Mucosa of rectum (tissue), 2 donors: ENCODE results near the gene CAMK1.
"Not testable (repeated sequence)": the region's sequence is repeated elsewhere in the genome, so short reads cannot be mapped to it uniquely, and the experiment has no call there.

Source experiments
- H3K27ac ChIP-seq, 2 donors: one replicate each; pipeline ENCODE4 v1.7.0; 2013; ENCODE audit warnings: inconsistent platforms in 2 of 2, low read depth in 2 of 2, low read length in 2 of 2
- H3K27me3 ChIP-seq, 2 donors: one replicate each; pipeline ENCODE4 v1.7.0; 2013; ENCODE audit warnings: low read length in 2 of 2; ENCODE audit not compliant: control insufficient read depth in 2 of 2, insufficient read depth in 2 of 2
- H3K36me3 ChIP-seq, 2 donors: one replicate each; pipeline ENCODE4 v1.7.0; 2013; ENCODE audit warnings: low read length in 2 of 2; ENCODE audit not compliant: control insufficient read depth in 2 of 2, insufficient read depth in 2 of 2
- H3K4me1 ChIP-seq, 2 donors: one replicate each; pipeline ENCODE4 v1.7.0; 2013; ENCODE audit warnings: low read length in 2 of 2, mild to moderate bottlenecking in 1 of 2; ENCODE audit not compliant: control insufficient read depth in 2 of 2, insufficient read depth in 2 of 2
- H3K4me3 ChIP-seq, 2 donors: one replicate each; pipeline ENCODE4 v1.7.0; 2013; ENCODE audit warnings: low read length in 2 of 2
- H3K9ac ChIP-seq, 2 donors: one replicate each; pipeline ENCODE4 v1.7.0; 2013; ENCODE audit warnings: low read length in 2 of 2, low read depth in 1 of 2, mild to moderate bottlenecking in 1 of 2
- H3K9me3 ChIP-seq, 2 donors: one replicate each; pipeline ENCODE4 v1.7.0; 2013; ENCODE audit warnings: low read length in 2 of 2; ENCODE audit not compliant: control insufficient read depth in 2 of 2
- donor health status: healthy.
- donor health status: Normal muscosa, but diverticular disease.

CAMK1 gene

GRCh38 chr3:9778143-9779074 lies 8.7 kb upstream of the CAMK1 start:
- no peak overlapping the region for H3K9ac ChIP-seq
- H3K9me3 ChIP-seq, result no peaks in the 10 kb centered on the region
- H3K36me3 ChIP-seq, result peaks cover 20 to 30% of the 10 kb centered on the region in 2 donors
- H3K4me3 ChIP-seq, result peak overlapping the region in 1 of 2 donors; percentile 26
- no peaks in the 10 kb centered on the region for H3K27me3 ChIP-seq
- H3K4me1 ChIP-seq, result peaks cover 13 to 16% of the 10 kb centered on the region in 2 donors
- H3K27ac ChIP-seq, result peak overlapping the region in 1 of 2 donors; percentile 49

DNA sequence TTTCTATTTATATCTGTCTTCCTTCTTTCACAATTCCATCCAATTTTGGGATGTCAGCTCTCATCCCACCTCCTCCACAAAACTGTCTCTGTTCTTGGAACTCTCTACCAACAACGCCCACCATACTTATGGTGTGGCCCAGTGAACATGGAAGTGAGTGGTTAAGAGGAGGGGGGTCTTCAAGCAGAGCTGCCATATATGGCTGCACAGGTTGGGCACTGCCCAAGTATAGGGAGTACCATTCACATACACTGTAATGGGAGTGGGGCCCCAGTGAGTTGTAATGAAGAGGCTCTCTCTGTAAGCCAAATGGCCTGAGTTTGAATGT lies 7.9 kb upstream of the CAMK1 start:
- Histone ChIP-seq H3K9ac (no peak overlapping the region), H3K27ac (no peak overlapping the region), H3K27me3 (no peaks in the 10 kb centered on the region), H3K4me1 (peaks cover 13 to 16% of the 10 kb centered on the region in 2 donors), H3K36me3 (peaks cover 18 to 28% of the 10 kb centered on the region in 2 donors), H3K9me3 (no peaks in the 10 kb centered on the region), H3K4me3 (no peak overlapping the region)

- Histone ChIP-seq H3K9me3 (no peaks in the 10 kb centered on the region), H3K4me3 (no peak overlapping the region), H3K36me3 (peaks cover 13 to 23% of the 10 kb centered on the region in 2 donors), H3K4me1 (peaks cover 13 to 16% of the 10 kb centered on the region in 2 donors), H3K9ac (no peak overlapping the region), H3K27me3 (no peaks in the 10 kb centered on the region), H3K27ac (no peak overlapping the region)
Measured at GRCh38 chr3:9776896-9777693, 7.3 kb upstream of the CAMK1 start.

DNA sequence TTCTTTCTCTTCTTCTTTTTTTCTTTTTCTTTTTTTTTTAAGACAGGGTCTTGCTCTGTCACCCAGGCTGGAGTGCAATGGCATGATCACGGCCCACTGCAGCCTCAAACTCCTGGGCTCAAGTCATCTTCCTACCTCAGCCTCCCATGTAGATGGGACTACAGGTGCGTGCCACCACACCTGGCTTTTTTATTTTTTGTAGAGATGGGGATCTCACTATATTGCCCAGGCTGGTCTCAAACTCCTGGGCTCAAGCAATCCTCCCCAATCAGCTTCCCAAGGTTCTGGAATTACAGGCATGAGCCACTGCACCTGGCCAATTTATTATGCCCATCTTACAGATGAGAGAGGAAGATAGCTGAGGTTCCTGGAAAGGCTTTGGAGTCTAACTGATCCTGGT lies 1.3 kb upstream of the CAMK1 start:
- H3K4me1 ChIP-seq, result peaks cover 15 to 22% of the 10 kb centered on the region in 2 donors
- not testable (repeated sequence) for H3K9me3 ChIP-seq, H3K9ac ChIP-seq, H3K27me3 ChIP-seq, H3K36me3 ChIP-seq, H3K27ac ChIP-seq, H3K4me3 ChIP-seq

DNA sequence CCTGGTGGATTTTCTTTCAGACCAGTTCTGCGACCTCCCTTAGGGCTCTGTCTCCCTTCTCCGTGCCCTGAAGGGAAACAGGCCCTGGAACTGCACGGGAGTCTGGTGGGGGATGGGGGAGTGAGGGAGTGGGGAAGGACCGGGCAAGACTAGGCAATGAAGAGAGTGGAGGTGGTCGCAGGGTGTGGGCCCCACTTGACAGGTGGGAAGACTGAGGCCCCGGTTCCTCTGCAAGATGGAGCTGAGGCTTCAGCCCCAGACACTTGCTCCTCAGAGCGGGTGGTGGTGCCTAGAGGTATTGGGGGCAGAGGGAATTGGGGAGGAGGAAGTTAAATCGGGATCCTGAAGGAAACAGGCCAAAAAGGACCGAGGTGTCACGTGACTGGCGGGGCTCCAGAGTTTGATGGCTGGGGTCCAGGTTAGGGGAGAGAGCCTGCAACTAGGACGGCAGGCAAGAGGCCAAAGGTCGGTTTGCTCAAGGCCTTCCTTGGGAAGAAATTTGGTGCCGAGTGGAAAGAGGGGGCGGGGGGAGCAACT lies 597 bp upstream of the CAMK1 start:
- H3K4me1 ChIP-seq, result peaks cover 15 to 22% of the 10 kb centered on the region in 2 donors
- H3K27ac ChIP-seq, result peak overlapping the region; percentile 62 to 80
- H3K9me3 ChIP-seq, result no peaks in the 10 kb centered on the region
- H3K9ac ChIP-seq, result peak overlapping the region; percentile 72 to 86
- peak overlapping the region; percentile 60 to 79 for H3K4me3 ChIP-seq
- H3K36me3 ChIP-seq, result peaks cover 0 to 2% of the 10 kb centered on the region in 2 donors
- no peaks in the 10 kb centered on the region for H3K27me3 ChIP-seq

DNA sequence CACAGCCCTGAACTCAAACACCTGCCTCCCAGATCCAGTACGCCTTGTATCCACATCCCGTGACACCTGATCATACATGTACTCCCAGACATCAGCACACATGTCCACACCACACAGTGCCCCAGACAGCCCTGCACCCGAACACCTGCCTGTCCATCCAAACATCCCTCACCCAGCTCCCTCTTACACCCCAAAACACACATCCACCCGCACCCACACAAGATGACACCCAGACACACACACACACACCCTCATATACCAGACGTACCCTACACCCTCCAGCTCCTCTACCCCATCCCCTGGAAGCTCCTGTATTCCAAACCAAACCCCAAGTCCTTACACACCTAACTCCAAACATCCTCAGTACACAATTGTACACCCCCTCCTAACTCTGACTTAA lies 735 bp downstream of the CAMK1 start:
- Histone ChIP-seq H3K9me3 (no peaks in the 10 kb centered on the region), H3K36me3 (peaks cover 0 to 2% of the 10 kb centered on the region in 2 donors), H3K9ac (peak overlapping the region; percentile 77 to 86), H3K4me3 (peak overlapping the region; percentile 60 to 79), H3K27ac (peak overlapping the region in 1 of 2 donors; percentile 80), H3K27me3 (no peaks in the 10 kb centered on the region), H3K4me1 (peaks cover 15 to 22% of the 10 kb centered on the region in 2 donors)

DNA sequence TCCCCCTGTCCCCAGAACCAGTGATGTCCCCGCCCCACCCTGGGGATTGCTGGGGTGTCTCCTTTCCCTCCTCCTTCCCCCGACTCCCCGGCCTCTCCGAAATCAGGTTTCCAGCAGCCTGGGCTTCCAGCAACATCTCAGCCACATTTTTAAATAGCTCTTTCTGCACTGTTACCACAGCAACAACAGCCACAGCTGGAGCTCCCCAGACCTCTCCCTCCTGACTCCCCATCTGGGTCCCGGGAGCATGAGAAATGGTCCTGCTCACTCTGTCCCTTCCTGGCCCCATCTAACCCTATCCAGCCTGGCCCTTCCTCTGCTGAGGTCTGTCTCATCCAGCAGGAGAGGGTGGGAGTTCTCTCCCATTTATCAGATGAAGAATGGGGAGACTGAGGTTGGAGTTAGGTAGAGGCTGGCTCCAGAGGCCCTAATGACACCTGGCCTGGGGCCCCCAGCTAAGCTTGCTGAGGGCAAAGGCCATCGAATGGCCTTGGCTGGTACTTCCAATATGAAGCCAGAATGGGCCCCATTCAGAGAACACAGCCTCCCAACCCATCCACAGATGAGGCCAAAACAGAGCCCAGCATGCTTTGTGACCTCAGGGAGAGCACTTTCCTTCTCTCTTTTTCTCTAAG lies 1.5 kb downstream of the CAMK1 start:
- H3K36me3 ChIP-seq, result peaks cover 0 to 2% of the 10 kb centered on the region in 2 donors
- H3K4me3 ChIP-seq, result peak overlapping the region in 1 of 2 donors; percentile 31
- H3K9me3 ChIP-seq, result no peaks in the 10 kb centered on the region
- H3K27ac ChIP-seq, result no peak overlapping the region
- H3K27me3 ChIP-seq, result no peaks in the 10 kb centered on the region
- H3K4me1 ChIP-seq, result peaks cover 15 to 22% of the 10 kb centered on the region in 2 donors
- H3K9ac ChIP-seq, result no peak overlapping the region

DNA sequence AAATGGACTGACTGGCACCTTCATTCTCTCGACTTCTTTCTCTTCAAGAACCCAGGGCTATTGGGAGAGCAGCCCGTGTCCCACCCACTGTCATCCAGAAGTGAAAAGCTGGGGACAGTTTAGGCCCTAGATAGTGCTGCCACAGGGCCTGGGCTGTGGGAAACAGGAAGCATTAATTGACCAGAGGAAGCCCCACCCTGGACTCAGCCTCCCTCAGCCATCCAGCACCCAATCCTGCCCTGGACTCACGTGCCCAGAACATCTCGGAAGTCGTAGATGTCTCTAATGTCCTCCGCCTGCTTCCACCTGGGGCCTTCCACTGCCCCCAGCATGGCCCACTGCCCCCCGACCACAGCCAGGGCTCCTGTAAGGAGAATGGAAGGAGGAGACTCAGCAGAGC lies 2.3 kb downstream of the CAMK1 start:
- Histone ChIP-seq H3K9me3 (no peaks in the 10 kb centered on the region), H3K27ac (no peak overlapping the region), H3K9ac (peak overlapping the region in 1 of 2 donors; percentile 32), H3K4me3 (no peak overlapping the region), H3K36me3 (peaks cover 0 to 5% of the 10 kb centered on the region in 2 donors), H3K4me1 (peaks cover 15 to 22% of the 10 kb centered on the region in 2 donors), H3K27me3 (no peaks in the 10 kb centered on the region)

DNA sequence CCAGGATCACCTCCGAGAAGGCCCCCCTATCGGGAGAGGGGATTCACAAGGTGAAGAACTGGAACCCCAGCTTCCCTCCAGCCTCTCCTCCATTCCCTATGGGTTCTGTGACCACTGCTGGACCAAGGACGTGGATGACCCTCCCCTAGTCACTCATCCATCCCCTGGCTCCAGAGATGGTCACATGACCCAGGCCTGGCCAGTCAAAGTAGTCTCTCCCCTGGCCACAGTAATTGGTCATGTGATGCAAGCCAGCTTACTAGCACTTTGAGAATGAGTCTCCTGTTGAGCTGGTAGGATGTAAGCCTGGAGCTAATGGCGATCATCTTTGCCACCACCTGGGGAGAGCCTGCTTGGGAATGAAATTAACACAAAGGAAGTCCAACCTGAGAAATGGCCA lies 3.9 kb downstream of the CAMK1 start:
- H3K27me3 ChIP-seq, result no peaks in the 10 kb centered on the region
- peaks cover 3 to 12% of the 10 kb centered on the region in 2 donors for H3K36me3 ChIP-seq
- no peak overlapping the region for H3K4me3 ChIP-seq
- no peak overlapping the region for H3K27ac ChIP-seq
- H3K9me3 ChIP-seq, result no peaks in the 10 kb centered on the region
- peaks cover 15 to 22% of the 10 kb centered on the region in 2 donors for H3K4me1 ChIP-seq
- no peak overlapping the region for H3K9ac ChIP-seq
